Mesothelial cell of epicardium (in vitro differentiated cells): Measurements from ENCODE around the gene POLR1G. TPM values are rescaled to one million over a fixed set of nuclear protein-coding genes. Genes with fewer than 3 reads are reported as not detected.

Experiments used
- DNase-seq, 2 experiments: peaks; one replicate each; pipeline ENCODE4 v3.0.0; 2021; ENCODE audit warnings: low spot score in 2 of 2; ENCODE audit not compliant: unreplicated experiment in 2 of 2
- H3K27ac Mint-ChIP-seq: 2 replicates; pipeline ENCODE4 v1.8.0; 2021; ENCODE audit warnings: mixed read lengths
- H3K27me3 Mint-ChIP-seq: 2 replicates; pipeline ENCODE4 v1.8.0; 2021; ENCODE audit warnings: low read depth, mixed read lengths
- H3K36me3 Mint-ChIP-seq: 2 replicates; pipeline ENCODE4 v1.8.0; 2021; ENCODE audit warnings: mixed read lengths
- H3K4me1 Mint-ChIP-seq: 2 replicates; pipeline ENCODE4 v1.8.0; 2021; ENCODE audit warnings: mixed read lengths
- H3K4me3 Mint-ChIP-seq: 2 replicates; pipeline ENCODE4 v1.8.0; 2021; ENCODE audit warnings: mild to moderate bottlenecking, moderate library complexity, mixed read lengths
- H3K9me3 Mint-ChIP-seq: 2 replicates; pipeline ENCODE4 v1.8.0; 2021; ENCODE audit warnings: mixed read lengths
- CTCF ChIP-seq: fragments of 200-600 bp; sonication (generic); IDR thresholded peaks from one replicate; pipeline ENCODE4 v1.5.0; 2021; ENCODE audit warnings: antibody characterized with exemption; ENCODE audit not compliant: unreplicated experiment
- microRNA-seq: library from miRNA; unstranded; fragments of <30 nt; microRNA quantifications from one replicate; pipeline ENCODE4 v1.2.0, GENCODE V29; 2021; ENCODE audit warnings: inconsistent platforms, mixed read lengths
- total RNA-seq: library from RNA; stranded (reverse); gene quantifications from 3 replicates; pipeline ENCODE4 v1.2.1, GENCODE V29; 2021

The POLR1G gene
- total RNA-seq, 1 donor from 2014 or later, result 6.7 TPM

GRCh38 chr19:45455707-45456499 lies 49.5 kb downstream of the POLR1G start:
- Mint-ChIP-seq H3K27ac (peak overlapping the region; percentile 99), H3K9me3 (no peaks in the 10 kb centered on the region), H3K4me3 (peak overlapping the region; percentile 42), H3K36me3 (no peaks in the 10 kb centered on the region), H3K4me1 (peaks cover 36% of the 10 kb centered on the region), H3K27me3 (no peaks in the 10 kb centered on the region)
- DNase-seq, result peak; percentile 80 to 90
- no peak for TF ChIP-seq CTCF

DNA sequence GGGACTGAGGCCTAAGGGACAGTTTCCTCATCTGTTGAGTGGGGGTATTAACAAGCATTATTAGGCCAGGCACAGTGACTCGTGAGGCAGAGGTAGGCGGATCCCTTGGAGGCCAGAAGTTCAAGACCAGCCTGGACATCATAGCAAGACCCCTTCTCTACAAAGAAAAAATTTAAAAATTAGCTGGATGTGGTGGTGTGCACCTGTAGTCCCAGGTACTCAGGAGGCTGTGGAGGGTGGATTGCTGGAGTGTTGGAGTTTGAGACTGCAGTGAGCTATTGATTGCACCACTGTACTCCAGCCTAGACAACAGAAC lies 50.0 kb downstream of the POLR1G start:
- Mint-ChIP-seq H3K4me3 (no peak overlapping the region), H3K27me3 (no peaks in the 10 kb centered on the region), H3K9me3 (no peaks in the 10 kb centered on the region), H3K4me1 (peaks cover 32% of the 10 kb centered on the region), H3K27ac (peak overlapping the region; percentile 99), H3K36me3 (no peaks in the 10 kb centered on the region)
- DNase-seq, result no peak
- TF ChIP-seq CTCF, result no peak

GRCh38 chr19:45457776-45458175 lies 51.3 kb downstream of the POLR1G start:
- peak overlapping the region; percentile 69 for H3K27ac Mint-ChIP-seq
- H3K4me3 Mint-ChIP-seq, result no peak overlapping the region

More at GRCh38 chr19:45457776-45458175, 51.3 kb downstream of the POLR1G start:
- no peak for DNase-seq
- Mint-ChIP-seq H3K9me3 (no peaks in the 10 kb centered on the region), H3K27me3 (no peaks in the 10 kb centered on the region), H3K4me1 (peaks cover 26% of the 10 kb centered on the region), H3K36me3 (no peaks in the 10 kb centered on the region)
- TF ChIP-seq CTCF, result no peak

Small RNA genes lying within 50 kb of the gene (microRNA-seq; reads per million reads assigned to microRNA genes)
- not detected for gene MIR6088

Other genes with a start within 250 kb of the POLR1G start
- 0.54 to 1.1 TPM (median 0.71 TPM) in 3 replicates for gene NKPD1, start 245.7 kb upstream of the POLR1G start, total RNA-seq
- gene TRAPPC6A, start 228.4 kb upstream of the POLR1G start, total RNA-seq, result 42.8 to 48.0 TPM (median 46.7 TPM) in 3 replicates
- gene BLOC1S3, start 227.9 kb upstream of the POLR1G start, total RNA-seq, result 8.0 to 10.3 TPM (median 8.9 TPM) in 3 replicates
- 1.4 to 1.7 TPM (median 1.6 TPM) in 3 replicates for gene EXOC3L2, start 161.2 kb upstream of the POLR1G start, total RNA-seq
- gene MARK4, start 155.4 kb upstream of the POLR1G start, total RNA-seq, result 58.6 to 64.9 TPM (median 63.7 TPM) in 3 replicates
- gene CKM, start 83.8 kb upstream of the POLR1G start, total RNA-seq, result not detected in 3 replicates
- 6.4 to 8.0 TPM (median 6.9 TPM) in 3 replicates for gene KLC3, start 65.9 kb upstream of the POLR1G start, total RNA-seq
- gene ERCC2, start 36.1 kb upstream of the POLR1G start, total RNA-seq, result 62.7 to 64.4 TPM (median 64.1 TPM) in 3 replicates
- gene PPP1R13L, start 1.6 kb upstream of the POLR1G start, total RNA-seq, result 58.0 to 64.0 TPM (median 58.7 TPM) in 3 replicates
- 92.8 to 100 TPM (median 96.4 TPM) in 3 replicates for gene ERCC1, start 17.3 kb downstream of the POLR1G start, total RNA-seq
- gene FOSB, start 61.4 kb downstream of the POLR1G start, total RNA-seq, result 272 to 287 TPM (median 278 TPM) in 3 replicates
- 15.2 to 18.1 TPM (median 16.7 TPM) in 3 replicates for gene RTN2, start 90.4 kb downstream of the POLR1G start, total RNA-seq
- 0.38 to 0.60 TPM (median 0.59 TPM) in 3 replicates for gene PPM1N, start 91.8 kb downstream of the POLR1G start, total RNA-seq
- gene VASP, start 100.8 kb downstream of the POLR1G start, total RNA-seq, result 49.3 to 54.8 TPM (median 53.8 TPM) in 3 replicates
- gene OPA3, start 178.2 kb downstream of the POLR1G start, total RNA-seq, result 11.6 to 13.3 TPM (median 11.8 TPM) in 3 replicates
- 0.09 TPM in 1 of 3 replicates, not detected in the others for gene GPR4, start 195.6 kb downstream of the POLR1G start, total RNA-seq
- gene EML2, start 232.8 kb downstream of the POLR1G start, total RNA-seq, result 33.8 to 36.9 TPM (median 34.2 TPM) in 3 replicates